Activated CD4-positive, alpha-beta memory T cell treated with anti-CD3 and anti-CD28 coated beads, Interleukin-2, amount 10 ng/mL, durations not matched to agents 7 days and 5 days (primary cell): ENCODE results near the gene ARL8B. TPM values are rescaled to one million over a fixed set of nuclear protein-coding genes. Genes with fewer than 3 reads are reported as not detected.

Experiments used
- CTCF ChIA-PET: fragments of 350-600 bp; sonication (Branson Sonifier 250); formaldehyde crosslinking; loops from one replicate; lab custom pipeline; 2021; ENCODE audit warnings: antibody characterized with exemption, inconsistent platforms; lab: Charles Lee
- POLR2A ChIA-PET: fragments of 350-600 bp; sonication (Branson Sonifier 250); formaldehyde crosslinking; loops from one replicate; lab custom pipeline; 2021; ENCODE audit warnings: antibody characterized with exemption; lab: Charles Lee
- DNase-seq: peaks from one replicate; pipeline ENCODE4 v3.0.0-alpha.2; 2020
- H3K27ac Mint-ChIP-seq: one replicate; pipeline ENCODE4 v1.8.0; 2021; ENCODE audit warnings: mild to moderate bottlenecking, mixed read lengths
- H3K27me3 Mint-ChIP-seq: one replicate; pipeline ENCODE4 v1.8.0; 2021; ENCODE audit warnings: mixed read lengths
- H3K36me3 Mint-ChIP-seq: one replicate; pipeline ENCODE4 v1.8.0; 2021; ENCODE audit warnings: low read depth, mixed read lengths
- H3K4me1 Mint-ChIP-seq: one replicate; pipeline ENCODE4 v1.8.0; 2021; ENCODE audit warnings: mixed read lengths
- H3K4me3 Mint-ChIP-seq: one replicate; pipeline ENCODE4 v1.8.0; 2021; ENCODE audit warnings: mild to moderate bottlenecking, mixed read lengths
- H3K9me3 Mint-ChIP-seq: one replicate; pipeline ENCODE4 v1.8.0; 2021; ENCODE audit warnings: mixed read lengths
- total RNA-seq, 2 experiments: library from RNA; stranded (reverse); gene quantifications; one replicate each; pipeline ENCODE4 v1.2.3, GENCODE V29; 2021

Gene ARL8B
- total RNA-seq, 2 experiments from 2014 or later: 38.2 to 45.7 TPM

DNA sequence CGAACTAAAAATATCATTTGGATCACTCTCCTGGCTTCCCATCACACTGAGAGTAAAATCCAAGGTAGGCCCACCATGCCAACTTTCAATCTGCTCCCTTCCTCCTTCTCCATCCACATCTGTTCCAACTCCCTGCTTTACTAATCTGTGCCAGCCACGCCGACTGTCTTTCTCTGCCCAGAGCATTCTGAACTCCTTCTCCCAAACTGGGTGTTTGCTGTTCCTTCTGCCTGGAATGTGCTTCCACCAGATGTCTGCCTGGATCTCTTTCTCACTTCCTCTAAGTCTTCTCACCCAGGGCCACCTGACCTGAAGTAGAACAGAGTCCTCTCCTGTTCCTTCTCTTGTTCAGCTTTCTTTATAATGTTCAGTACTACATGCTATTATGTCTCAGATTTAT, 5.6 kb upstream of the ARL8B start:
- POLR2A ChIA-PET: no interaction called here
- H3K4me1 Mint-ChIP-seq: no peaks in the 10 kb centered on the region
- H3K4me3 Mint-ChIP-seq: no peak overlapping the region
- H3K9me3 Mint-ChIP-seq: no peaks in the 10 kb centered on the region
- no peaks in the 10 kb centered on the region for H3K27me3 Mint-ChIP-seq
- no peaks in the 10 kb centered on the region for H3K36me3 Mint-ChIP-seq
- CTCF ChIA-PET: no interaction called here
- DNase-seq: no peak
- H3K27ac Mint-ChIP-seq: no peak overlapping the region

DNA sequence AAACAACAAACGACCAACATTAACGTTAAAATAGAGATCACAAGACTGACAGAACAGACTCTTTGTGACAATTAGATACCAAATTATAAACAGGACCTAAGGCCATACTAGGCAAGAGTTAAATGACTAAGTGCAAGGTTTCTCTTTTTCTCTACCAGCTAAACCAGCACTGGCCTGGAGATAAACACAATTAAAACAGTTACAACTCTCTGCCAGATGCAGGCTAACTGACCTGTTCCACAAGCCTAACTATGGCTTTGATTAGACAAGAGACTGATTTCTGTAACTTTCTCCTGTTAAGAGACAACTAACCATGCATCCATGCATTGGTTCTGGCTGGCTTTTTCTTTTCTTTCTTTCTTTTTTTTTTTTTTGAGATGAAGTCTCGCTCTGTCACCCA, 1.6 kb upstream of the ARL8B start:
- Mint-ChIP-seq H3K27me3 (no peaks in the 10 kb centered on the region), H3K4me1 (peaks cover 24% of the 10 kb centered on the region), H3K9me3 (no peaks in the 10 kb centered on the region), H3K4me3 (no peak overlapping the region), H3K36me3 (peaks cover 14% of the 10 kb centered on the region), H3K27ac (no peak overlapping the region)
- CTCF ChIA-PET: no interaction called here
- POLR2A ChIA-PET: interaction anchor here (1.4 kb wide), 1 partner anchor 72 kb away, joined by 3 read pairs; no protein-coding TSS in a partner anchor
- no peak for DNase-seq

DNA sequence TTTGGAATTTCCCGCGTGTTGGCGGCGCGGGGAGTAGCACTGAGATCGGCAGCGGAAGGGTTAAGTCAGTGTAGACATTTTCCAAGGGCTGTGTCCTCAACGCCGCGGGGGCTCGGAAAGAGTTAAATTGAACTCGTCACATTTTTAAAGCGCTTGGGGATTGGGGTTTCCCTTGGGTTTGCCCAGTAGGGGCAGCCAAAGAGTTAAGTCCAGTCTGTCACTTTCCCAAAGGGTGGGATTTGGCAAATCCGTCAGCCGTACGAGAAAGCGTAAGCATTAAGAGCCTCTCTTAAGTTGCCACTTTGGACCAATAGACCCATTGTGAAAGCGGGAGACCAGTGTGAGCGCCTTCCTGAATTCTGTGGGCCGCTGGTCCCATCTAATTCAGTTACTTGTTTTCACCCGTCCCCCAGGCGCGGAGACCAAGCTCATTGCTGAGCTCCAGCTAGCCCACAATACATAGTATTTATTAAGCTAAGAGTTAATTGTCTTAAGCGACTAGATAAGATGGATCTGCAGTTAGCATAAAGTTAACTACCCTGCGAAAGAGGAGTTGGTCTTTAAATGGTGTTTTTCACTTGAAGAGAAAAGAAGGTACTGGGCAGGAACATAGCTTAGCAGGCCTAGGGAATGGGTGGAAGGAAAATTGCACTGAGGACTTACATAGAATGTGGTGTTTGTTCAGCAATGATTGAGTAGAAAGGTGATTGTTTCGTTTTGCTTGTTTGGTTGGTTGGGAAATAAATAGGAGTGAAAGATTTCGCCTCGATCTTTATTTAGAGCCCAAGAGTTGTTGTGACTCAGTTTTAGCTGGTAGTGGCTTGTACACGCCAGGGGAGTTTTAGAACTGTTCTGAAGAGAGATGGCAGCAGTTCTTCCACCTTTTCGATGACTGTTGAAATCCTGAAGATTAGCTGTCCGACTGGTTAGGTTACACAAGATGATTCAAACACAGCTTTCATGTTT, 932 bp downstream of the ARL8B start:
- Mint-ChIP-seq H3K36me3 (peaks cover 19% of the 10 kb centered on the region), H3K4me1 (peaks cover 34% of the 10 kb centered on the region), H3K9me3 (no peaks in the 10 kb centered on the region), H3K27ac (peak overlapping the region; percentile 83), H3K4me3 (peak overlapping the region; percentile 77), H3K27me3 (no peaks in the 10 kb centered on the region)
- peak; percentile 35 for DNase-seq
- CTCF ChIA-PET: interaction anchor here (0.8 to 3.0 kb wide), 15 partner anchors 11 to 630 kb away, joined by 3 to 33 read pairs (median 4); partner anchors contain the start of genes EDEM1 and ITPR1
- POLR2A ChIA-PET: interaction anchor here (0.7 to 5.1 kb wide), 16 partner anchors 10 to 630 kb away, joined by 3 to 56 read pairs (median 4); partner anchors contain the start of genes BHLHE40, EDEM1 and ITPR1

DNA sequence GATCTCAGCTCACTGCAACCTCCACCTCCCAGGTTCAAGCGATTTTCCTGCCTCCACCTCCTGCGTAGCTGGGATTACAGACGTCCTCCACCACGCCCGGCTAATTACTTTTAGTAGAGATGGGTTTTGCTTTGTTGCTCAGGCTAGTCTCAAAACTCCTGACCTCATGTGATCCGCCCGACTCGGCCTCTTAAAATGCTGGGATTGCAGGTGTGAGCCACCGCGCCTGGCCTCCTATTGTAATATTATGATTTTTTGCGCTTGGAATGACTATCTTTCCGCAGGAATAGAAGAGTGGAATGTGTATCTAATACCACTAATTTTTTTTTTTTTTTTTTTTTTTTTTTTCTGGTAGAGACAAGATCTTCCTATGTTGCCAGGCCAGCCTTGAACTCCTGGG, 1.8 kb downstream of the ARL8B start:
- Mint-ChIP-seq H3K4me3 (peak overlapping the region; percentile 77), H3K27me3 (no peaks in the 10 kb centered on the region), H3K9me3 (no peaks in the 10 kb centered on the region), H3K27ac (peak overlapping the region; percentile 21), H3K4me1 (peaks cover 36% of the 10 kb centered on the region), H3K36me3 (peaks cover 19% of the 10 kb centered on the region)
- POLR2A ChIA-PET: interaction anchor here (1.0 to 5.1 kb wide), 10 partner anchors 9 to 631 kb away, joined by 3 to 56 read pairs (median 5); partner anchors contain the start of genes BHLHE40, EDEM1 and ITPR1
- DNase-seq: no peak
- CTCF ChIA-PET: interaction anchor here (0.6 to 3.0 kb wide), 13 partner anchors 12 to 1325 kb away, joined by 3 to 33 read pairs (median 4); partner anchors contain the start of gene EDEM1

DNA sequence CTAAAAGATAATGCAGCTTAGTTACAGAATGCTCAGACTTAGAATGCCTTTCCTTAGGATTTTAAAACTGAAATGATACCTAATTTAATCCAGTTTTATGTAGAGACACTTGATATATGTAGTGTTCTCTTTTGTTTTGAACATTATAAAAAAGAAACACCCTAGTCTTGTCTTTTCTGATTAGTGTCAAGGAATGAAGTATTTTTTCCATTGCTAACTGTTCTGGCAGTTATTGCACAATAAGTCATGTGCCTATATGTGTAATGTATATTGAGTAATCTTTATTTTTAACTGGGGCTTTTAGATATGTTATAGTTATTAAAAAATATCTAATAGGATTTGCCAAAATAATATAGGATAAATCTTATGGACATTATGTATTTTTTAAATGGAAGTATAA, 4.5 kb downstream of the ARL8B start:
- H3K4me3 Mint-ChIP-seq: no peak overlapping the region
- no peak overlapping the region for H3K27ac Mint-ChIP-seq
- DNase-seq: no peak
- H3K9me3 Mint-ChIP-seq: no peaks in the 10 kb centered on the region
- peaks cover 38% of the 10 kb centered on the region for H3K4me1 Mint-ChIP-seq
- no peaks in the 10 kb centered on the region for H3K27me3 Mint-ChIP-seq
- H3K36me3 Mint-ChIP-seq: peaks cover 21% of the 10 kb centered on the region
- ChIA-PET POLR2A (interaction anchor here (0.7 to 1.7 kb wide), 4 partner anchors 10 to 67 kb away, joined by 3 to 8 read pairs (median 3); no protein-coding TSS in a partner anchor), CTCF (no interaction called here)

DNA sequence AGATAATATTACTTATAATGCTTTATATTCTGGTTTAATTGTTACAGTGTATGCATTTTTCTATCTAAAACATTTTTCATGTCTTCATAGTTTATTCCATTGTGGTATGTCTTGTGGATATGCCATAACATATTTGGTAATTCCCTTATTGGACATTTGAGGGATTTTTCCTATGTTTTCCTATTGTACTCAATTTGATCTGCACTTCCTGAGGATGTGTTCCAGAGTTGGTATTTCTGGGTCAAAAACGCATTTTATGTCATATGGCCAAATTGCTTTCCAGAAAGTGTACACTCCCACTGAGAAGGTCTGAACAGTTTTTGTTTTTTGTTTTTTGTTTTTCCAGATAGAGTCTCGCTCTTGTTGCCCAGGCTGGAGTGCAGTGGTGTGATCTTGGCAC, 6.8 kb downstream of the ARL8B start:
- ChIA-PET POLR2A (no interaction called here), CTCF (no interaction called here)
- peaks cover 35% of the 10 kb centered on the region for H3K4me1 Mint-ChIP-seq
- no peak overlapping the region for H3K4me3 Mint-ChIP-seq
- DNase-seq: no peak
- H3K27ac Mint-ChIP-seq: no peak overlapping the region
- no peaks in the 10 kb centered on the region for H3K27me3 Mint-ChIP-seq
- H3K36me3 Mint-ChIP-seq: peaks cover 20% of the 10 kb centered on the region
- no peaks in the 10 kb centered on the region for H3K9me3 Mint-ChIP-seq

DNA sequence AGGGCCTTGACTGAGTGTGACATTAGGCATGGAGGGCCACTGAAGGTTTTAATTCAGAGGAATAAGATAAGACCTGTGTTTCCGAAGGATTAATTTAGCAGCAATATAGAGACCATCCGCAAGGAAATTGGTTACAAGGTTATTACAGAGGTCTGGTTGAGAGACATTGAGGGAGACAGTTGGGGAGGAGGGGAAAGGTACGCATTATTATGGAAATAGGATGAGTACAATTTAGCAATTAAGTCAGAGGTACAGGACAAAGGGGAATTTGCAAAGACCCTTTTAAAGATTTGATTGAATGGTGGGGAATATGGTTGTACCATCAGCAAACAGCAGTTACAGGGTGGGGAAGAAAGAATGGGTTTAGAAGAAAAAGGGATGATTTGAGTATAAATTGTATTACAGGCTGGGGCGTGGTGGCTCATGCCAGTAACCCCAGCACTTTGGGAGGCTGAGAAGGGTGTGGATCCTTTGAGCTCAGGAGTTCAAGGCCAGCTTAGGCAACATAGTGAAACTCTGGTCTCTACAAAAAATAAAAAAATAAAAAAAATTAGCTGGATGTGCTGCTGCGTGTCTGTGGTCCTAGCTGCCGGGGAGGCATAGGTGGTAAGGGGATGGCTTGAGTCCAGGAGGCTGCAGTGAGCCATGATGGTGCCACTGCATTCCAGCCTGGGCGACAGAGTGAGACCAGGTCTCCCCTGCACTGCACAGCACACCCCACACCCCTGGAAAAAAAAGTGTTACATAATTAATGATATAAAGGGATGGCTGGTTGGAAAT, 11.3 kb downstream of the ARL8B start:
- no peak overlapping the region for H3K27ac Mint-ChIP-seq

DNA sequence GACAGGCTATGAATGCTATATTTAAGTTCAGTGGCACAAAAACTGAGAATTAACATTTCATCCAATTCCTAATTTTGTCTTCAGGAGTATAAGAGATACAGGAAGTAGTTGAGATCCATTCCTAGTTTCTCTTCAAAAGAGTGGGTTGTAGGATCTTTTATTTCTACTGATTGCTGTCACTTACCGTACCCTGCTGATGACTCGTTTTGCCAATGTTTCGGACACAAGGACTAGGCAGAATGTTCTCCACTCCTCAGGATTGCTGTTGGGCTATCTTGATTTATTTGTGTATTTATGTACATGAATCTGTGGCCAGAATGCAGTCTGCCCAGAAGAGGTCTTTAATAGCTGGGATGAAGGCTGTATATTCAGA, 11.9 kb downstream of the ARL8B start:
- Mint-ChIP-seq H3K27me3 (no peaks in the 10 kb centered on the region), H3K4me3 (no peak overlapping the region), H3K4me1 (peaks cover 28% of the 10 kb centered on the region)

More for the DNA sequence above, 11.3 kb downstream of the ARL8B start:
- Mint-ChIP-seq H3K27me3 (no peaks in the 10 kb centered on the region), H3K4me3 (no peak overlapping the region), H3K4me1 (peaks cover 29% of the 10 kb centered on the region), H3K36me3 (peaks cover 8% of the 10 kb centered on the region), H3K9me3 (no peaks in the 10 kb centered on the region)
- no peak for DNase-seq
- ChIA-PET CTCF (interaction anchor here (1.5 kb wide), 1 partner anchor 11 kb away, joined by 4 read pairs; no protein-coding TSS in a partner anchor), POLR2A (interaction anchor here (1.1 kb wide), 1 partner anchor 9 kb away, joined by 3 read pairs; no protein-coding TSS in a partner anchor)

DNA sequence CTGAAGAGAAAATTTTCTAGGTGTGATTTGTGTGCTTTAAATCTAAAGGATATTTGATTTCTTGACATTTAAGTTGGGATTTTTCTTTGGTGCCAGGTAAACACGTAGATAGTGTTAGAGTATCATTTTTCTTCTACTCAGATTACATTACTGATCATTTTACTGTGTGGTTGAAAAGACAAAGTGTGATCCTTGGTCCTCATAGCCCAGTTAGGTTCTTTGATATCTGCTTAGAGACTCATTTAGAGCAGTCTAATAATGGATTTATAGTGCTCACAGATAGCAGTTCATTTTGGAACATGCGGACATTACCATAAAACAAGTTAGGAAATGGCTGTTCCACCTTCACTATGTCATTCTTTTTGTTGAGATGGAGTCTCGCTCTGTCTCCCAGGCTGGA, 12.4 kb downstream of the ARL8B start:
- no peak overlapping the region for H3K4me3 Mint-ChIP-seq
- H3K27me3 Mint-ChIP-seq: no peaks in the 10 kb centered on the region
- no peak overlapping the region for H3K27ac Mint-ChIP-seq
- DNase-seq: no peak
- H3K36me3 Mint-ChIP-seq: peaks cover 9% of the 10 kb centered on the region
- peaks cover 30% of the 10 kb centered on the region for H3K4me1 Mint-ChIP-seq
- CTCF ChIA-PET: interaction anchor here (1.5 kb wide), 1 partner anchor 12 kb away, joined by 4 read pairs; no protein-coding TSS in a partner anchor
- H3K9me3 Mint-ChIP-seq: no peaks in the 10 kb centered on the region
- POLR2A ChIA-PET: no interaction called here

More for the DNA sequence above, 11.9 kb downstream of the ARL8B start:
- no peak overlapping the region for H3K27ac Mint-ChIP-seq
- ChIA-PET CTCF (interaction anchor here (1.5 kb wide), 1 partner anchor 11 kb away, joined by 4 read pairs; no protein-coding TSS in a partner anchor), POLR2A (no interaction called here)
- DNase-seq: no peak
- H3K36me3 Mint-ChIP-seq: peaks cover 8% of the 10 kb centered on the region
- no peaks in the 10 kb centered on the region for H3K9me3 Mint-ChIP-seq

DNA sequence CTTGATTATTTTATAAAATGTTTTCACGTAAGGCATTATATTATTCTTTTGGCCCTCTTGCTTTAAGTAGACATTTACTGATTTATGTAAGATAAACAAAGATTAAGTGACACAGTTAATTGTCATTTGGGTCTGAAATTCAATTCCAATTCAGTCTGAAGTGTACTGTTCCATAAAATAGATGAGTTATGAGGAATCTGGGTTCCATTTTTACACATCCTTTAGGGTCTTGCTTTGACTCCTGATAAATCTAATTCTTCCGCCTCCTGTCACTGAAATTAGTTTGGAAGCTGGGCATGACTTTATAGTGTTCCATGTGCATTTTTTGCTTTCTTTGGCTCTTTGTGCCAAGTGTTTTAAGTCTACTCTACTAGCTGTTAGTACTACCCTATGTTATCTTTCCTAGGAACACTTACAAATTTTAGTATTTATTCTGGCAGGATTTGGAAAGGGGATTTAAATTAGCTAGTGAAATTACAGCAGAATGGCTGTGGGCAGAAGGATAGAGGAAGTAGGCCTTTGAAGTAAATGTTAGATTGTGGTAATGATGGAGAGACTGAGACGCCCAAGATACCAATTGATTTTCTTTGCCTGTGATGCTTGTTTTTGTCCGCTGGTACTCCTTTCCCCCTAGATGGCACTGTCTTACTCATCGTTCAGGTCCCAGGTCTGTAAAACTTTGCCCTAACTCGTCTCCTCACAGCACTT, 14.3 kb downstream of the ARL8B start:
- peaks cover 38% of the 10 kb centered on the region for H3K4me1 Mint-ChIP-seq
- peaks cover 21% of the 10 kb centered on the region for H3K36me3 Mint-ChIP-seq
- ChIA-PET POLR2A (interaction anchor here (1.1 to 1.3 kb wide), 2 partner anchors 10 to 59 kb away, joined by 3 read pairs; no protein-coding TSS in a partner anchor), CTCF (interaction anchor here (0.8 to 1.9 kb wide), 5 partner anchors 12 to 60 kb away, joined by 3 to 14 read pairs (median 4); no protein-coding TSS in a partner anchor)
- no peaks in the 10 kb centered on the region for H3K9me3 Mint-ChIP-seq
- peak overlapping the region; percentile 0 for H3K27ac Mint-ChIP-seq
- peak; percentile 29 for DNase-seq
- H3K27me3 Mint-ChIP-seq: no peaks in the 10 kb centered on the region
- H3K4me3 Mint-ChIP-seq: no peak overlapping the region

DNA sequence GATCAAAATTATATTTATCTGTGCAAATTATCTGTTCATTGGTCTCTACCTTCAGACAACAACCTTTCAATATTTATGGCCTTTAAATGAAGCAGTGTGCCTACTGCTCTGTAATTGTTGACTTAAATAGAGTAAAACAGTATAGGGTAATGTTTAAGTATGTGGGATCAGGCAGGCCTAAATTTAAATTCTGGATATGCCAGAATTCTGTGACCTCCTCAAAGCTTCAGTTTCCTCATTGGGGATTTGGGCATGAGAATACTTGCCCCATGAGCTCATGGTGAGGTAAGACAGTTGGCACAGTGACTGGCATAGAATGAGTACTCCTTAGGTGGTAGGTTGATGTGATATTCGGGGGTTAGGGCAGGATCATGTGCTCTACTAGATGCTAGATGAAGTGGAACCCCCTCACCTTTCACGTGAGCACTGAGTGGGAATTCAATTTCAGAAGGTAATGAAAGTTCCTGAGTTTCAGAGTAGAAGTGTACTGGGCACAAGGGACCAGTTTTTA, 14.9 kb downstream of the ARL8B start:
- H3K36me3 Mint-ChIP-seq: peaks cover 25% of the 10 kb centered on the region
- H3K4me1 Mint-ChIP-seq: peaks cover 38% of the 10 kb centered on the region
- ChIA-PET POLR2A (interaction anchor here (1.1 to 1.3 kb wide), 2 partner anchors 11 to 58 kb away, joined by 3 read pairs; no protein-coding TSS in a partner anchor), CTCF (interaction anchor here (1.0 to 1.9 kb wide), 4 partner anchors 14 to 60 kb away, joined by 4 to 14 read pairs (median 6); no protein-coding TSS in a partner anchor)
- peaks cover 2% of the 10 kb centered on the region for H3K9me3 Mint-ChIP-seq
- no peaks in the 10 kb centered on the region for H3K27me3 Mint-ChIP-seq
- H3K4me3 Mint-ChIP-seq: no peak overlapping the region
- no peak for DNase-seq
- peak overlapping the region; percentile 0 for H3K27ac Mint-ChIP-seq
